T-cell (primary cell): Measurements from ENCODE around the gene CCR7. TPM values are rescaled to one million over a fixed set of nuclear protein-coding genes. Genes with fewer than 3 reads are reported as not detected.
"Not testable (repeated sequence)": the region's sequence is repeated elsewhere in the genome, so short reads cannot be mapped to it uniquely, and the experiment has no call there.

Experiments
- ATAC-seq, 4 experiments: fragments of 200-7000 bp in 3 of 4; fragments of 150-1000 bp in 1 of 4; cut with Tn5 transposase; replicated peaks in 1 of 4; 1 replicate in 3 of 4; 2 replicates in 1 of 4; pipeline ENCODE4 v1.10.0; 2021; ENCODE audit warnings: moderate library complexity in 3 of 4, mild to moderate bottlenecking in 2 of 4, moderate number of reproducible peaks in 1 of 4
- CTCF ChIA-PET, 2 donors: fragments of 300-600 bp; sonication (Branson Sonifier 250); formaldehyde crosslinking; loops; one replicate each; lab custom pipeline; 2022; ENCODE audit warnings: antibody characterized with exemption in 2 of 2; lab: Charles Lee
- POLR2A ChIA-PET, 2 donors: fragments of 300-600 bp; sonication (Branson Sonifier 250); formaldehyde crosslinking; loops; one replicate each; lab custom pipeline; 2022; ENCODE audit warnings: antibody characterized with exemption in 2 of 2; lab: Charles Lee
- DNase-seq, 35 experiments: peaks; one replicate each; pipeline versions ENCODE4 v3.0.0 to v3.0.0-alpha.2; 2013 to 2023
- H3K27ac ChIP-seq: one replicate; pipeline ENCODE4 v1.5.1; 2013; ENCODE audit warnings: low read length
- H3K27me3 ChIP-seq, 2 experiments: replicated peaks in 1 of 2; 1 replicate in 1 of 2; 2 replicates in 1 of 2; pipeline versions ENCODE4 v1.6.1 to v1.7.0; 2013; ENCODE audit warnings: low read length in 1 of 2, mixed read lengths in 1 of 2; ENCODE audit not compliant: control insufficient read depth in 2 of 2, insufficient read depth in 2 of 2; ENCODE audit errors: extremely low read depth in 1 of 2
- H3K36me3 ChIP-seq, 2 donors: 1 replicate in 1 of 2; 2 replicates in 1 of 2; pipeline versions ENCODE4 v1.6.1 to v1.7.0; 2013; ENCODE audit warnings: low read length in 1 of 2; ENCODE audit not compliant: control insufficient read depth in 2 of 2, insufficient read depth in 1 of 2; ENCODE audit errors: extremely low read depth in 1 of 2
- H3K4me1 ChIP-seq, 2 experiments: 1 replicate in 1 of 2; 2 replicates in 1 of 2; pipeline versions ENCODE4 v1.6.1 to v1.7.0; 2013; ENCODE audit warnings: low read length in 2 of 2, mixed read lengths in 1 of 2; ENCODE audit not compliant: insufficient read depth in 2 of 2, control insufficient read depth in 1 of 2; ENCODE audit errors: extremely low read depth in 1 of 2
- H3K4me3 ChIP-seq, 2 donors: 1 replicate in 1 of 2; 2 replicates in 1 of 2; pipeline versions ENCODE4 v1.5.1 to v1.7.0; 2013; ENCODE audit warnings: mild to moderate bottlenecking in 2 of 2, low read length in 1 of 2, moderate library complexity in 1 of 2; ENCODE audit not compliant: control insufficient read depth in 1 of 2; ENCODE audit errors: extremely low read depth in 1 of 2
- H3K9me3 ChIP-seq: 2 replicates; pipeline ENCODE4 v1.7.0; 2013
- H3K27ac Mint-ChIP-seq, 2 donors: one replicate each; pipeline ENCODE4 v1.8.0; 2020 to 2021; ENCODE audit warnings: mild to moderate bottlenecking in 2 of 2, mixed read lengths in 2 of 2
- H3K27me3 Mint-ChIP-seq, 2 donors: one replicate each; pipeline ENCODE4 v1.8.0; 2021 to 2022; ENCODE audit warnings: mixed read lengths in 2 of 2
- H3K36me3 Mint-ChIP-seq: one replicate; pipeline ENCODE4 v1.8.0; 2021; ENCODE audit warnings: mixed read lengths
- H3K4me1 Mint-ChIP-seq, 3 donors: one replicate each; pipeline ENCODE4 v1.8.0; 2020 to 2022; ENCODE audit warnings: mixed read lengths in 3 of 3, mild to moderate bottlenecking in 1 of 3
- H3K4me3 Mint-ChIP-seq, 3 donors: one replicate each; pipeline ENCODE4 v1.8.0; 2020 to 2022; ENCODE audit warnings: mild to moderate bottlenecking in 3 of 3, mixed read lengths in 3 of 3, moderate library complexity in 3 of 3
- H3K9me3 Mint-ChIP-seq, 3 donors: one replicate each; pipeline ENCODE4 v1.8.0; 2020 to 2022; ENCODE audit warnings: mixed read lengths in 3 of 3
- WGBS: methylation state at CpG from one replicate; pipeline ENCODE4 v1.1.5; 2013; ENCODE audit warnings: missing lambda C conversion rate; ENCODE audit not compliant: insufficient coverage; 5-methylcytosine and 5-hydroxymethylcytosine counted together
- total RNA-seq, 35 experiments: library from RNA in 6 of 35; stranded (reverse) in 6 of 35; fragments of 120-200 nt in 1 of 35; gene quantifications; one replicate each; pipeline versions ENCODE4 v1.2.1 to v1.2.4 and lab custom pipeline; 2013 to 2026

Gene CCR7
- total RNA-seq, 5 donors from 2014 or later (not counting 1 experiment from before 2014, with no cell fraction given), result 173 to 438 (median 340) TPM

DNA sequence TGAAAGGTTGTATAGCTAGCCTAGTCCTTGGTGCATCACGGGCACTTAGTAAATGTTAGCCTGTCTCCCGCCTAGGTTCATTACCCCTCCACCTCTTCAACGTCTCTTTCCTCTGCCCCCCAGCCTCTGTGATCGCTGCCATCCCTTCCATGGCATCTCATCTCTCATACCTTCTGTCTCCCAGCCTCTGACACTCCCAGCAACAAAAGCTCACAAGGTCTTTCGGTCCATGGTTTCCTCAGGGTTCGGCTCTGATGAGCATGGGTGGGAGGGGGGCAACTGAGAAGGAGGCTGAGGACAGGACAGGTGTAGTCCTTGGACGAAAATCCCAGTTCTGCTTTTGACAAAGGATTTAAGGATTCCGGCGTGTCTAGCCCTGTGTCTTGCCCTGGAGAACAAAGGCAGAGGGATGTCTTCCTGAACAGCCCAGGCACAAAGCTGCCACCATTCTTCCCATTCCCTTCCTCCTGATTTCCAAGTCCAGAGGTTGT is 16.7 kb downstream of the CCR7 start:
- Mint-ChIP-seq H3K9me3 (no peaks in the 10 kb centered on the region), H3K27ac (peak overlapping the region; percentile 86 to 91), H3K4me3 (peak overlapping the region in 1 of 3 donors; percentile 49), H3K36me3 (peaks cover 10% of the 10 kb centered on the region), H3K4me1 (peaks cover 84 to 91% (median 90%) of the 10 kb centered on the region in 3 donors), H3K27me3 (no peaks in the 10 kb centered on the region)
- ATAC-seq (no peak), DNase-seq (peak in 1 of 35 experiments; percentile 30)
- ChIA-PET POLR2A (interaction anchor here (0.6 to 2.0 kb wide), 7 partner anchors 9 to 226 kb away, joined by 3 to 6 read pairs (median 3); no protein-coding TSS in a partner anchor), CTCF (interaction anchor here (0.6 to 3.4 kb wide), 7 partner anchors 9 to 131 kb away, joined by 3 to 27 read pairs (median 4); partner anchors contain the start of gene TOP2A (in 1 of the 2))
- H3K27ac ChIP-seq, result peak overlapping the region; percentile 24
- H3K36me3 ChIP-seq, result peaks cover 4 to 7% of the 10 kb centered on the region in 2 donors
- H3K9me3 ChIP-seq, result no peaks in the 10 kb centered on the region
- H3K4me3 ChIP-seq, result no peak overlapping the region
- peaks cover 0 to under 1% of the 10 kb centered on the region in 2 experiments for H3K27me3 ChIP-seq
- H3K4me1 ChIP-seq, result peaks cover 28 to 85% of the 10 kb centered on the region in 2 experiments
- 40% methylated on average over 1 of the region's 9 CpGs for WGBS

- H3K4me3 Mint-ChIP-seq, result peak overlapping the region; percentile 35 to 50 (median 49)
- no peaks in the 10 kb centered on the region for H3K9me3 Mint-ChIP-seq
- peaks cover 0 to 2% of the 10 kb centered on the region in 2 experiments for H3K27me3 ChIP-seq
- no peak overlapping the region for H3K4me3 ChIP-seq
- H3K4me1 Mint-ChIP-seq, result peaks cover 84 to 91% (median 90%) of the 10 kb centered on the region in 3 donors
- peaks cover 34 to 85% of the 10 kb centered on the region in 2 experiments for H3K4me1 ChIP-seq
- peak in 1 of 35 experiments; percentile 16 for DNase-seq
- peaks cover 8% of the 10 kb centered on the region for H3K36me3 Mint-ChIP-seq
- ChIA-PET POLR2A (interaction anchor here (0.6 to 2.0 kb wide), 8 partner anchors 8 to 225 kb away, joined by 3 to 6 read pairs (median 4); no protein-coding TSS in a partner anchor), CTCF (interaction anchor here (0.5 to 3.4 kb wide), 11 partner anchors 8 to 1115 kb away, joined by 3 to 27 read pairs (median 3); partner anchors contain the start of gene TOP2A (in 1 of the 2))
- H3K27me3 Mint-ChIP-seq, result no peaks in the 10 kb centered on the region
- H3K36me3 ChIP-seq, result peaks cover 0 to 1% of the 10 kb centered on the region in 2 donors
- ATAC-seq, result peak in 2 of 4 experiments; percentile 21 to 28
- peak overlapping the region; percentile 86 to 91 for H3K27ac Mint-ChIP-seq
- no peaks in the 10 kb centered on the region for H3K9me3 ChIP-seq
- H3K27ac ChIP-seq, result peak overlapping the region; percentile 40
- 100% methylated on average over 1 of the region's 2 CpGs for WGBS
Measured at GRCh38 chr17:40547785-40548478, 17.3 kb downstream of the CCR7 start.

- peak in 33 of 35 experiments; percentile 45 to 83 (median 69) for DNase-seq
- WGBS, result 55% methylated on average over 6 of the region's 11 CpGs
- Histone ChIP-seq H3K4me1 (peaks cover 37 to 85% of the 10 kb centered on the region in 2 experiments), H3K36me3 (no peaks in the 10 kb centered on the region), H3K27me3 (peaks cover 0 to 2% of the 10 kb centered on the region in 2 experiments), H3K4me3 (no peak overlapping the region), H3K27ac (peak overlapping the region; percentile 40), H3K9me3 (no peaks in the 10 kb centered on the region)
- H3K27ac Mint-ChIP-seq, result peak overlapping the region; percentile 86 to 91
- POLR2A ChIA-PET, result interaction anchor here (0.6 to 2.0 kb wide), 4 partner anchors 13 to 235 kb away, joined by 3 to 5 read pairs (median 4); no protein-coding TSS in a partner anchor
- H3K4me3 Mint-ChIP-seq, result peak overlapping the region; percentile 35 to 50 (median 49)
- H3K36me3 Mint-ChIP-seq, result peaks cover 1% of the 10 kb centered on the region
- no peaks in the 10 kb centered on the region for H3K27me3 Mint-ChIP-seq
- no peaks in the 10 kb centered on the region for H3K9me3 Mint-ChIP-seq
- peaks cover 84 to 91% (median 90%) of the 10 kb centered on the region in 3 donors for H3K4me1 Mint-ChIP-seq
- ATAC-seq, result peak; percentile 69 to 85 (median 85)
- CTCF ChIA-PET, result interaction anchor here (0.5 to 3.4 kb wide), 9 partner anchors 9 to 1116 kb away, joined by 3 to 27 read pairs (median 4); partner anchors contain the start of gene TOP2A (in 1 of the 2)
Measured at GRCh38 chr17:40547079-40547784, 18.0 kb downstream of the CCR7 start.

- ChIA-PET POLR2A (interaction anchor here in 1 of 2 donors (0.6 kb wide), 1 partner anchor 235 kb away, joined by 4 read pairs; no protein-coding TSS in a partner anchor), CTCF (interaction anchor here in 1 of 2 donors (3.2 kb wide), 1 partner anchor 14 kb away, joined by 17 read pairs; no protein-coding TSS in a partner anchor)
- 100% methylated on average over 1 of the region's 4 CpGs for WGBS
- not testable (repeated sequence) for H3K27ac ChIP-seq, H3K36me3 Mint-ChIP-seq, ATAC-seq, H3K36me3 ChIP-seq, DNase-seq, H3K4me3 ChIP-seq, H3K9me3 Mint-ChIP-seq, H3K27me3 Mint-ChIP-seq, H3K27me3 ChIP-seq, H3K9me3 ChIP-seq
- Mint-ChIP-seq H3K4me1 (peaks cover 85 to 91% (median 90%) of the 10 kb centered on the region in 3 donors), H3K4me3 (peak overlapping the region in 1 of 3 donors; percentile 49), H3K27ac (peak overlapping the region; percentile 73 to 86)
- H3K4me1 ChIP-seq, result peaks cover 44 to 85% of the 10 kb centered on the region in 2 experiments
Measured at GRCh38 chr17:40546497-40546896, 18.8 kb downstream of the CCR7 start.

GRCh38 chr17:40545660-40546059 is 19.6 kb downstream of the CCR7 start:
- peak overlapping the region; percentile 72 to 83 for H3K27ac Mint-ChIP-seq
- ChIA-PET POLR2A (no interaction called here), CTCF (interaction anchor here in 1 of 2 donors (0.6 kb wide), 2 partner anchors 70 to 1914 kb away, joined by 3 read pairs; no protein-coding TSS in a partner anchor)
- H3K9me3 Mint-ChIP-seq, result no peaks in the 10 kb centered on the region
- Histone ChIP-seq H3K36me3 (no peaks in the 10 kb centered on the region), H3K27me3 (peaks cover 0 to 2% of the 10 kb centered on the region in 2 experiments), H3K27ac (no peak overlapping the region), H3K4me3 (no peak overlapping the region), H3K4me1 (peaks cover 48 to 87% of the 10 kb centered on the region in 2 experiments), H3K9me3 (no peaks in the 10 kb centered on the region)
- peaks cover 85 to 91% (median 90%) of the 10 kb centered on the region in 3 donors for H3K4me1 Mint-ChIP-seq
- H3K27me3 Mint-ChIP-seq, result no peaks in the 10 kb centered on the region
- ATAC-seq, result no peak
- 100% methylated on average over 3 of the region's 11 CpGs for WGBS
- no peaks in the 10 kb centered on the region for H3K36me3 Mint-ChIP-seq
- no peak for DNase-seq
- peak overlapping the region in 1 of 3 donors; percentile 40 for H3K4me3 Mint-ChIP-seq
